Left colon (tissue), 2 donors: ENCODE results near the gene NEURL2. TPM values are rescaled to one million over a fixed set of nuclear protein-coding genes. Genes with fewer than 3 reads are reported as not detected.
"Not testable (repeated sequence)": the region's sequence is repeated elsewhere in the genome, so short reads cannot be mapped to it uniquely, and the experiment has no call there.

Source experiments
- ATAC-seq: fragments of 200-7000 bp; cut with Tn5 transposase; one replicate; pipeline ENCODE4 v1.9.1; 2020; ENCODE audit warnings: mild to moderate bottlenecking, moderate library complexity
- DNase-seq, 2 donors: peaks; one replicate each; pipeline ENCODE4 v3.0.0-alpha.2; 2020
- intact Hi-C, 2 donors: fragments of 100-400 bp; cut with DNase I in 1 of 2; cut with micrococcal nuclease in 1 of 2; formaldehyde crosslinking; loops; one replicate each; pipeline versions ENCODE4 v1.11.2 to v1.14.0; 2022; cut with DNase I, micrococcal nuclease
- long read RNA-seq: library from polyadenylated mRNA; unstranded; transcript quantifications from one replicate; pipeline ENCODE4 v2.0.0, GENCODE V29; 2021
- total RNA-seq, 2 donors: library from RNA; stranded (reverse); fragmentation: NEBNext Ultra II Directional; extraction: Animal tissue kit (Norgen Biotek cat#: 25700); gene quantifications; one replicate each; pipeline ENCODE4 v1.2.1, GENCODE V29; 2021
- donor health status: DM: no; HTN: no; CAD: no.
- donor health status: DM: yes; HTN: yes; CAD: no.

NEURL2 gene
- total RNA-seq = 1 to 10 TPM; 4.7 to 5.5 TPM
- long read RNA-seq, partial matches to known transcripts = 0 of 4 reads
- long read RNA-seq, other reads (novel, unspliced or antisense) = 0 of 4 reads

- intact Hi-C loops = no loop called here
- peak; percentile 84 for ATAC-seq
- DNase-seq = peak; percentile 95 to 99
These were observed at the start of gene NEURL2, which contains the start of gene CTSA for GRCh38 chr20:45890985-45891983. Gene NEURL2 (minus strand): TSS chr20:45891208. CDS start chr20:45890991, 217 bp downstream. Gene CTSA (plus strand): TSS chr20:45891335. CDS start chr20:45891569, 234 bp downstream.

- ATAC-seq = no peak
- intact Hi-C loops = no loop called here
- no peak for DNase-seq
These were observed 49.5 kb upstream of the NEURL2 start for GRCh38 chr20:45940469-45940868.

- intact Hi-C loops = no loop called here
- ATAC-seq = no peak
These were observed 49.0 kb upstream of the NEURL2 start for GRCh38 chr20:45940053-45940452.

GRCh38 chr20:45938727-45939438, 47.9 kb upstream of the NEURL2 start:
- no peak for DNase-seq
- no peak for ATAC-seq
- intact Hi-C loops = no loop called here

More at GRCh38 chr20:45940053-45940452, 49.0 kb upstream of the NEURL2 start:
- no peak for DNase-seq

GRCh38 chr20:45937765-45938164, 46.8 kb upstream of the NEURL2 start:
- intact Hi-C loops = no loop called here
- DNase-seq (no peak), ATAC-seq (no peak)

GRCh38 chr20:45935416-45936046, 44.5 kb upstream of the NEURL2 start:
- intact Hi-C loops = no loop called here
- peak; percentile 12 for ATAC-seq

GRCh38 chr20:45934586-45935415, 43.8 kb upstream of the NEURL2 start, which contains the start of gene PCIF1:
Gene PCIF1 (plus strand): TSS chr20:45934683. CDS start chr20:45939000, 4,317 bp downstream.
- ATAC-seq (peak; percentile 88), DNase-seq (peak; percentile 97 to 99)
- intact Hi-C loops = no loop called here

More at GRCh38 chr20:45935416-45936046, 44.5 kb upstream of the NEURL2 start:
- no peak for DNase-seq

- DNase-seq = peak; percentile 78 to 79
- intact Hi-C loops = no loop called here
These were observed 43.1 kb upstream of the NEURL2 start for GRCh38 chr20:45934046-45934585.

GRCh38 chr20:45933266-45934045, 42.4 kb upstream of the NEURL2 start:
- peak; percentile 72 to 83 for DNase-seq
- ATAC-seq = peak; percentile 40
- intact Hi-C loops = no loop called here

More at GRCh38 chr20:45934046-45934585, 43.1 kb upstream of the NEURL2 start:
- ATAC-seq = peak; percentile 22

- DNase-seq, intact Hi-C loops, ATAC-seq: not testable (repeated sequence)
These were observed 40.7 kb upstream of the NEURL2 start for GRCh38 chr20:45931680-45932079.

- peak; percentile 41 for ATAC-seq
- intact Hi-C loops = no loop called here
- no peak for DNase-seq
These were observed 36.3 kb upstream of the NEURL2 start for GRCh38 chr20:45927071-45927878.

GRCh38 chr20:45926731-45927070, 35.7 kb upstream of the NEURL2 start:
- DNase-seq = no peak
- intact Hi-C loops = no loop called here
- ATAC-seq = no peak

- ATAC-seq (no peak), DNase-seq (no peak)
- intact Hi-C loops = no loop called here
These were observed 35.0 kb upstream of the NEURL2 start for GRCh38 chr20:45925821-45926506.

GRCh38 chr20:45924391-45925261, 33.6 kb upstream of the NEURL2 start:
- intact Hi-C loops = no loop called here
- ATAC-seq (peak; percentile 32), DNase-seq (peak in 1 of 2 donors; percentile 43)
